ENCODE data around the gene CCT3.

Gene CCT3

GRCh38 chr1:156266051-156266450 is 72.0 kb downstream of the CCT3 start:
- Histone ChIP-seq H3K36me3 (ENCODE audit: control insufficient read depth, low read length) (peaks cover 82% of the 10 kb centered on the region), H3K79me2 (ENCODE audit: control insufficient read depth, low read length) (no peaks in the 10 kb centered on the region), H4K20me1 (ENCODE audit: control insufficient read depth, insufficient read depth, low read depth, low read length) (no peaks in the 10 kb centered on the region)

GRCh38 chr1:156263288-156263655 is 74.8 kb downstream of the CCT3 start:
- no peaks in the 10 kb centered on the region for H4K20me1 ChIP-seq (ENCODE audit: control insufficient read depth, insufficient read depth, low read depth, low read length)
- peaks cover 90% of the 10 kb centered on the region for H3K36me3 ChIP-seq (ENCODE audit: control insufficient read depth, low read length)
- H3K9me3 ChIP-seq (ENCODE audit: control insufficient read depth, insufficient read depth, low read length), result no peaks in the 10 kb centered on the region
- H3K27me3 ChIP-seq (ENCODE audit: control insufficient read depth, low read length), result no peaks in the 10 kb centered on the region
- H3K79me2 ChIP-seq (ENCODE audit: control insufficient read depth, low read length), result no peaks in the 10 kb centered on the region
- no peak for TF ChIP-seq CTCF (IDR thresholded peaks at IDR 0.05; ENCODE audit: low read depth, low read length, poor library complexity, severe bottlenecking)
- no peak for TF ChIP-seq EZH2phosphoT487 (IDR thresholded peaks at IDR 0.05; ENCODE audit: borderline replicate concordance, low read length)
- no peak overlapping the region for H3K4me2 ChIP-seq (ENCODE audit: low read length)
- H3F3A ChIP-seq (ENCODE audit: control insufficient read depth, insufficient read depth), result no peaks in the 10 kb centered on the region
- H3K9me2 ChIP-seq (replicated peaks; ENCODE audit: control insufficient read depth, low read length), result no peaks in the 10 kb centered on the region
- no peak overlapping the region for H3K27ac ChIP-seq (ENCODE audit: low read depth, low read length)
- no peak overlapping the region for H3K4me3 ChIP-seq (ENCODE audit: low read length)
- no peaks in the 10 kb centered on the region for H3K4me1 ChIP-seq (ENCODE audit: control insufficient read depth, low read length)

More at GRCh38 chr1:156266051-156266450, 72.0 kb downstream of the CCT3 start:
- Histone ChIP-seq H3K9me3 (ENCODE audit: control insufficient read depth, insufficient read depth, low read length) (no peaks in the 10 kb centered on the region), H3K4me3 (ENCODE audit: low read length) (no peak overlapping the region), H3K27me3 (ENCODE audit: control insufficient read depth, low read length) (no peaks in the 10 kb centered on the region), H3K27ac (ENCODE audit: low read depth, low read length) (no peak overlapping the region), H3F3A (ENCODE audit: control insufficient read depth, insufficient read depth) (no peaks in the 10 kb centered on the region), H3K4me1 (ENCODE audit: control insufficient read depth, low read length) (no peaks in the 10 kb centered on the region), H3K9me2 (replicated peaks; ENCODE audit: control insufficient read depth, low read length) (no peaks in the 10 kb centered on the region), H3K4me2 (ENCODE audit: low read length) (no peak overlapping the region)
- no peak for TF ChIP-seq EZH2phosphoT487 (IDR thresholded peaks at IDR 0.05; ENCODE audit: borderline replicate concordance, low read length)
- TF ChIP-seq CTCF (IDR thresholded peaks at IDR 0.05; ENCODE audit: low read depth, low read length, poor library complexity, severe bottlenecking), result no peak

DNA sequence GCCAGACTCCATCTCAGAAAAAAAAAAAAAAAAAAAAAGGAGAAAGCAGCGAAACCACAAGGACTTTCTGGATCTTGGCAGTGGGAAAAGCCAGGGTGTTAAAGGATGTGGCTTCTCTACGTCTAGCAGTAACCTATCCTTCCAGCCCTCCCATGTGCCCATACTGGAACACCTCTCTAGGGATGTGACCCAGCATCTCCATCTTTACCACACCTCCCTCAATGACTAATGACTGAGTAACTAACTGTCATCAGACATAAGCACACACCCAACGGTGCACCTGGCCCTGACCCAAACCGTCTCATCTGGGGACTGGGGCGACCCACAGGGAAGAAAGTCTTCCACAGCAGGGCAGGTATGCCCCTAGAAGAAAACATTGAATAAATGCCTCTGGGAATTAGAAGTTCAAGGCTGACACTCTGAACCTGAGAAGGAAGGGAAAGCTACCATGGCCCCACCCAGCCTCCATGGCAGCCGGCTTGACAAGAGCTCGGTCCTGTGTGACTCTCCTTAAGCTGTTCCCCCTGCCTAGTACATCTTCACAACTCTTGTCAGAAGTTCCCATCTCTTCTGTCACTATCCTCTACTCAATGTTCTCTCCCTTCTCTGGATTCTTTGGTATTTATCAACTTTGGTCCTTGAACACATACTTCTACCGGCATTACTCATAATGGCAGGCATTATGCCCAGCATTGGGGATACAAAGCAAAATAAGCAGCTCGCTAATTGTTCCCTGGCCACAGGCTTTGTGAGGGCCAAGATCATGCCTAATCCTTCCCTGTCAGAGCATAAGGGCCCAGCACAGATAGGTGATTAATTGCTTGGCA is 75.4 kb downstream of the CCT3 start:
- Histone ChIP-seq H4K20me1 (ENCODE audit: control insufficient read depth, insufficient read depth, low read depth, low read length) (no peaks in the 10 kb centered on the region), H3K9me3 (ENCODE audit: control insufficient read depth, insufficient read depth, low read length) (no peaks in the 10 kb centered on the region), H3F3A (ENCODE audit: control insufficient read depth, insufficient read depth) (no peaks in the 10 kb centered on the region), H3K4me1 (ENCODE audit: control insufficient read depth, low read length) (no peaks in the 10 kb centered on the region), H3K4me2 (ENCODE audit: low read length) (no peak overlapping the region), H3K79me2 (ENCODE audit: control insufficient read depth, low read length) (no peaks in the 10 kb centered on the region), H3K27ac (ENCODE audit: low read depth, low read length) (no peak overlapping the region), H3K36me3 (ENCODE audit: control insufficient read depth, low read length) (peaks cover 90% of the 10 kb centered on the region), H3K9me2 (replicated peaks; ENCODE audit: control insufficient read depth, low read length) (no peaks in the 10 kb centered on the region), H3K27me3 (ENCODE audit: control insufficient read depth, low read length) (no peaks in the 10 kb centered on the region), H3K4me3 (ENCODE audit: low read length) (no peak overlapping the region)
- TF ChIP-seq CTCF (IDR thresholded peaks at IDR 0.05; ENCODE audit: low read depth, low read length, poor library complexity, severe bottlenecking), result no peak
- TF ChIP-seq EZH2phosphoT487 (IDR thresholded peaks at IDR 0.05; ENCODE audit: borderline replicate concordance, low read length), result no peak
